Endothelial cell of hepatic sinusoid (primary cell): ENCODE results near the gene MICU2.

Experiments used
- in situ Hi-C: cut with HindIII; loops from 2 replicates; pipeline ENCODE4 v1.10.0; 2017; ENCODE audit warnings: low sequenced_read_pairs

Gene MICU2, protein sequence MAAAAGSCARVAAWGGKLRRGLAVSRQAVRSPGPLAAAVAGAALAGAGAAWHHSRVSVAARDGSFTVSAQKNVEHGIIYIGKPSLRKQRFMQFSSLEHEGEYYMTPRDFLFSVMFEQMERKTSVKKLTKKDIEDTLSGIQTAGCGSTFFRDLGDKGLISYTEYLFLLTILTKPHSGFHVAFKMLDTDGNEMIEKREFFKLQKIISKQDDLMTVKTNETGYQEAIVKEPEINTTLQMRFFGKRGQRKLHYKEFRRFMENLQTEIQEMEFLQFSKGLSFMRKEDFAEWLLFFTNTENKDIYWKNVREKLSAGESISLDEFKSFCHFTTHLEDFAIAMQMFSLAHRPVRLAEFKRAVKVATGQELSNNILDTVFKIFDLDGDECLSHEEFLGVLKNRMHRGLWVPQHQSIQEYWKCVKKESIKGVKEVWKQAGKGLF

GRCh38 chr13:21603531-21604448, at the start of gene MICU2:
Gene MICU2, minus strand, starts transcription at chr13:21604170. Its CDS starts 22 bp downstream, at chr13:21604148.
- in situ Hi-C loops = loop anchor here (5.0 kb wide), 1 partner anchor 76 kb away; no protein-coding TSS in a partner anchor

- in situ Hi-C loops = no loop called here
These were observed 37.7 kb upstream of the MICU2 start for GRCh38 chr13:21641629-21642028.

- in situ Hi-C loops = no loop called here
These were observed 35.6 kb upstream of the MICU2 start for GRCh38 chr13:21639561-21639960.

DNA sequence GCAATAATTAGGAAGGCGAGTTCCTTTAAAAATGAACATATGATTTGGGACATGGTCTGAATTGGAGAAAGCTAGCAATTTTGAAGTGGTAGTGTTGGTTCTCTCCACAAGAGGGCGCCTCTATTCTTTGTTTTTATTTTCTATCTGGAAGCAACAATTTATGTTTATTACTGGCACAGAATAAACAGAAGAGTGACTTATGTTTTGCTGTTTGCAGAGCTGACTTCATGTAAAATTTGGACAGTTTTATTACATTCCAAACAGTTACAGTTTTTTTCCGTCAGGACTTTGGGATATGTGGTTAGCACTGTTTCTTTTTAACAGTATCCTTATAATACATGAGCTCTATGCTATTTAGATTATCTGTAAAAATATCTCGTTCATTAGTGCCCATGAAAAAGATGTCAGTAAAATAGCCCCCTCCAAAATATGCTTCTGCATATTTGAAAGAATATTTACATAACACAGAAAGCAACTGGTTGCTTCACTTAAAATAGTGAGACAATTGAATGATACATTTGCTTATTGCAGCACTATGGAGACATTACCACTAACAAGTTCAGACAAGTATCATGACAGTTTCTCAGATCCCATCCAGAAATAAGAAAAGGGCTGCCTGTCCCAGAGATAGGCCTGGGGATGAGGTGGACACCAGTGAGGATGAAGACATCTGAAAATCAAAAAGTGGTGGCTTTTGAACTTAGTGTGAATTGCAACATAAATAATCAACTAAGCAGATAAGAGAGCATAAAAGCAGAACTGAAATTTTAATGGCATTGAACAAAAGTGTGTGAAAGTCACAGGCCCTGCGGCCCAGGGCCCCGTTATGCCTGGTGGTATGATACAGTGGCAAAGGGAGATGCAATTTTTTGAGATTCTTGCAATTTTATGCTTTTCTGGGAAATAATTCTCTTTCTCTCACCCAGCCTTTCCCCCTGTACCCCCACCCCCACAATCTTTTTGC, 34.6 kb upstream of the MICU2 start:
- in situ Hi-C loops = no loop called here

DNA sequence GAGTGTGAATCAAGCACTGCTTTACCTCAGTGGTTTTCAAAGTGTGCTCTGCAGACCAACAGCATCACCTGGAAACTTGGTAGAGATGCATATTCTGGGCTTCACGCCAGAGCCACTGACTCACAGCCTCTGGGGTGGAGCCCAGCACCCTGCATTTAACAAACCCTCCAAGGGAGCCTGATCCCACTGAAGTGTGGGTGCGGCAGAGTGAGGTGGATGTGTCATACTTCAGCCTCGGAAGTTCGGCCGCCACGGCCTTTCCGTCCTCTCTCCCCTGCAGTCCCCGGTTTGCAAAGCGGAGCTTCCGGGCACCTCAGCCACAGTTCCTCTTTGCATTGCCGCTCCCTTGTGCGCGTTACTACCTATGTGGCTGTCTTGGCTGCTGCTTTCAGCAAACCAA, 33.3 kb upstream of the MICU2 start:
- in situ Hi-C loops = no loop called here

DNA sequence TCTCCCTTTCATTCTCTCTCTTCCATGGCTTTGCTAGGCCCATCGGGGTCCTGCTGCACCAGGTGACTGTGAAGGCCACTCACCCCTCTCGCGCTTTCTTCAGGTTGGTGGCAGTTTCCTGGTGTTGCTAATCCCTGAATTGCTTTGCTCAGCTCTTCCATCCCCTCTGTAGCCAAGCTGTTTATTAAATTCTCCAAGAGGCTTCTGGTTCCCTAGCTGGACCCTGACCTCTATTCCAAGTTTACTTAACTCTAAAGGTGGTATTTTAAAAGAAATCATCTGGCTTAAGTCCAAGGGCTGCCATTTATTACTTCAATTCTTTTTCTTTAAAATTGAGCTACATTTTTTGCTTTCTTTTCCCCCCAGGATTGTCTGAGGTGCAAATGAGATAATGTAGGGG, 32.7 kb upstream of the MICU2 start:
- in situ Hi-C loops = no loop called here

DNA sequence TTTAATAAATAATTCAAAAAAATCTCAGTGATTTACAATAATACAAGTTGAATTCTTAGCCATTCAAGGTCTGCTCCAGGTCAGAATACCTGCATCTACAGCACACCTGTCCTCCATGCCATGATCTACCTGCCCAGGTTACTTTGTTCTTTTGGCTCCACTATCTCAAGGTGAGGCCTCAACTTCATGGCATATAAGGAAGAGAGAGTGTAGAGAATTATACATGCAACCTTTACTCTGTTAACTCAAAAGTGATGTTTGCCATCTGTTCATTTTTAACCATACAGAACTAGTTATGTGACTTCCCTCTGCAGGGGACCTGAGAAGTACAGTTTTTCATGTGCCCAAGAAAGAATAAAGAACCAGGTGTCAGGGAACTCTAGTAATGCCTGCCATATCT, 28.2 kb upstream of the MICU2 start:
- in situ Hi-C loops = no loop called here

GRCh38 chr13:21625366-21625765, 21.4 kb upstream of the MICU2 start:
- in situ Hi-C loops = no loop called here

DNA sequence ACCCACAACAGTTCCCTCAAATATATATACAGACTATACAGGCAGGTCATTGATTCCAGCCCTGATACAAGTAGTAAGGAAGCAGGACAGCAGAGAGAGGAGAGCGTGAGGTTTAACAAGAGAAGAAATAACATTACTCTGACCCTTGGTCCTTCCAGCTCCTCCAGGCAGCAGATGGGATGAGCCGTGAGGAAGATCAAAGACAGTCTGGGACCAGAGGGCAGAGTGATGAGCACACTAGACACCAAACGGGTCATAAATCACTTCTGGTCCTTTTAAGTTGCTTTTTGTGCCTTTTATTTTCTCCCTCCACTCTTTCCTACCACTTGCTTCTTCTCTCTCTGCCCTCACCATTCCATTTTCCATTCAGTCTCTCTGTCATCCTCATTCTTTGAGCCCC, 16.9 kb upstream of the MICU2 start:
- in situ Hi-C loops = no loop called here

GRCh38 chr13:21619633-21620220, 15.8 kb upstream of the MICU2 start:
- in situ Hi-C loops = no loop called here

DNA sequence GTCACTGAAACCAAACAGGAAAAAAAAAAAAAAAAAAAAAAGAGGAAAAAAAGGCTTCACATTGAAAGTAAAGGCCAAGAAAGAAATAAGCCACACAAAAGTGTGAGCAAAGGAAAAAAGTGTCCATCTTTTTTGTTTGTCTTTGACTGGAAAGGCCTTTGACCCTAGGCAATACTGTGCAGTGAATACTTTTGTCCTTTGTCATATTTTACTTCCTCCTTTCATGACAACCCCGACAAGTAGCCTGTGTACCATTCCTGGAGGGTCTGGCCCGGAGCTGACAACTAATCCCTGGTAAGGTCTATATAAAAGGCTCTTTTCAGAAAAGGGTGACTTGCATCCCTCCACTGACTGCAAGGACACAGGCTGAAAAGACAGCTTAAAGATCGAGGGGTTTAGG, 12.9 kb upstream of the MICU2 start:
- in situ Hi-C loops = no loop called here

GRCh38 chr13:21616205-21616866, 12.4 kb upstream of the MICU2 start:
- in situ Hi-C loops = no loop called here

DNA sequence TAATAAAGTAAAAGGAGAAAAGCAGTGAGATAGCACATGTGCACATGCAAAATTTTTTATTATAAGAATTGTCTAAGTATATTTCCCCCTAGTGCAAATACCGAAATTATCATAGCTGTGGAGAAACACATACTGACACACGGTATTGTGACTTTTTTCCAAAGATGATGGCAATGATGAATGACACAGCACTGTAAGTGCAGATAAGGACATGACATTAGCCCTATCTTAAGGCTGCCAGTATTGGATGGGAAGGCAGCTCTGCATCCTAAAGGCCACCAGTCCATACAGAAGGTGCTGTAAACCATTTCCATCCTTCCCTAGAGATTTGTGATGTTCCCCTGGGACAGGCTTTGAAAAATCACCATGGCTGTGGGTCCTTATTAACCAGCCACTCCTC, 11.5 kb upstream of the MICU2 start:
- in situ Hi-C loops = no loop called here

DNA sequence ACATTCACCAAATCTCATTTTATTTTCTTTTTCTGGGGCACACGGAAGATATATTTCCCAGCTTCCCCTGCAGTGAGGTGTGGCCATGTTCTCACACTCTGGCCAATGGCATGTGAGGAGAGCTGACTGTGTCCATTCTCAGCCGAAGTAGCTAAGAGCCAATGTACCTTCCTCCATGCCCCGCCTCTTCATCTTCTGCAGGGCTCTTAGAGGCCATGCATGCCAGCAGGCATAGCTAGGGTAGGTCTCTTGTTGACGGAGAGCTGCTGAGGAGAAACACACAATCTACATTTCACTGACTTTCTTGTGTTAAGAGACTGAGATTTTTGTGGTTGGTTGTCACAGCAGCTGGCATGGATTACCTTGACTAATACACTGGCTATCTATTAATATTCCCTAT, 9.8 kb upstream of the MICU2 start:
- in situ Hi-C loops = no loop called here

- in situ Hi-C loops = no loop called here
These were observed 7.4 kb upstream of the MICU2 start for GRCh38 chr13:21611385-21611784.

DNA sequence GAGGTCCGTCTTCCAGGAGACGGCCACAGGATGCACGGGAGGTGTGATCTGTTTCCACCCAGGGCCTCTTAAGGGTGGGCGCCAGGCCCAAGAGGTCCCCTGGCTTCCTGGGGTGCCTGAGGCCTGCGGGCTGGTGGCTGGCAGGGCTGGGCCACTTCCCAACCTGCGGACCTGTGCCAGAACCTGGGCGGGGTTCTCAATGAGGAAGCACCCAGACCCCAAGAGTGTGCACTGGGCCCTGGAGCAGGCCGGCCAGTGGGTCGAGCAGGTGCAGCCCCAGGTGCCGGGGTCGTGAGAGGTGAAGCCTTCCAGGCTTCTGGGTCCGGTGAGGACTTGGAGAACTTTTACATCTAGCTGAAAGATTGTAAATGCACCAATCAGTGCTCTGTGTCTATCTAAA, 6.7 kb upstream of the MICU2 start:
- in situ Hi-C loops = no loop called here

DNA sequence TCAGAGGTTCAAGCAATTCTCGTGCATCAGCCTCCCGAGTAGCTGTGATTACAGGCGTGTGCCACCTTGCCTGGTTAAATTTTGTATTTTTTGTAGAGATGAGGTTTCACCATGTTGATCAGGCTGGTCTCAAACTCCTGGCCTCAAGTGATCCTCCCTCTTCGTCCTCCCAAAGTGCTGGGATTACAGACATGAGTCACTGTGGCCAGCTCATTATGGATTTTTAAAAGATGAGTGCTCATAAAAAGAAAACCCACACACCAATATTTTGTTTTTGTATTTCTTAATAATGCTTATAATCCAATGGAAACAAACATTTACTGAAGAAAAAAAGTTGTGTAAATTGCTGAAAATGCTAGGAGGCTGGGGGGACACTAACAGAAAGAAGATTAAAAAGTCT, 5.0 kb upstream of the MICU2 start:
- in situ Hi-C loops = no loop called here

GRCh38 chr13:21606796-21607195, 2.8 kb upstream of the MICU2 start:
- in situ Hi-C loops = no loop called here

DNA sequence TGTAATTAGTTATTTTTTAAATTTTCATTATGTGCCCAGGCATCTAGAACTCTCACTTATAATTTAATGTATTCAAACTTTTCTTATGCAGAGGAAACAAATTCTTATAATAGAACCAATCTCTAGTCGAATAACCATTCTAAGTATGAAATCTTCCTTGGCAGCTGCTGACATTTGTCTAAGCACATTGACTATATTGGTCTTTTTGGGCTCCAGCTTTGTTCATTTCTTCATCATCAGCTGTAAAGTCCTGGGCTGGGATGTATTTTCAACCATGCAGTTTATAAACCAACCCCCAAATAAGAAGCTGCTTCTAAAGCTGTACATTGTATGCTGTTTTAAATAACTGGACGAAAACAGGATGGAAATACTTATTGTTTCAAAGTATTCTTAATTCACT, 2.3 kb upstream of the MICU2 start:
- in situ Hi-C loops = no loop called here

GRCh38 chr13:21596722-21597121, 7.2 kb downstream of the MICU2 start:
- in situ Hi-C loops = no loop called here
